CD4-positive, alpha-beta T cell treated with Interleukin-15 for 4 hours (primary cell): ENCODE measurements around the gene ITPK1.

Experiments
- DNase-seq: peaks from one replicate; pipeline ENCODE4 v3.0.0-alpha.2; 2020; ENCODE audit warnings: low spot score

ITPK1 gene

DNA sequence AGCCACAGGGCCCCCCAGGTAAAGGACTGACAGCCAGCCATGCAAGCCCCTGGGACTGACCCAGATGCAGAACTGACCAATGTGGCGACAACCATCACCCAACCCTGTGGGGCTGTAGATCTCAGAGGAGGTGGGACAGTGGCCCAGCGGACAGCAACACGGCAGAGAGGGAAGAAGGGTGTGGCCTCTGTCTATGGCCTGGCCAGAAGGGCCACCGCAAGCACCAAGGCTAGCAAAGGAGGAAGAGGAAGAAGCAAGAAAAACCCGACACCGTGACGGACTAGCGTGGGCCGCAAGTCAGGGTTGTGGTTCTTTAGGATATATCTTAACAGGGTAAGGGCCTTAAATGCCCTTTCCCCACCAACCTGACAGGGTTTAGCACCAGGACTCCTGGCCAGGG is 71.2 kb downstream of the ITPK1 start:
- no peak for DNase-seq

DNA sequence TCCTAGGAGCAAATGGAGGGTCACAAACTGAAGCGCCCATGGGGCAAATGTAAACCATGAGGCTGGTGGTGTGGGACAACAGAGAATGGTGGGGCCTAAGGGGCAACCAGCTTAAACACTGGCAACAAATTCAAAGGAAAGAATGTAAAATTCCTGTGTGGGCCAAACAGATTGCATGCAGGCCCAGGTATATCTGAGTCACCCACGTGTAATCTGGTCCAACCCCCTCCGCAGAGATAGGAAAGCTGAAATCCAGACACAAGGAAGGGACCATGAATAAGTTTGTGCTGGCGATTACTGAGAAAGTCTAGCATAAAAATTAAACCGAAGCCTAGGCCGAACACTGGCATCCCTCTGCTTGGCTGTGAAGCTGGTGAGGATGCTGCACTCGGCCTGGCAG is 71.6 kb downstream of the ITPK1 start:
- no peak for DNase-seq

DNA sequence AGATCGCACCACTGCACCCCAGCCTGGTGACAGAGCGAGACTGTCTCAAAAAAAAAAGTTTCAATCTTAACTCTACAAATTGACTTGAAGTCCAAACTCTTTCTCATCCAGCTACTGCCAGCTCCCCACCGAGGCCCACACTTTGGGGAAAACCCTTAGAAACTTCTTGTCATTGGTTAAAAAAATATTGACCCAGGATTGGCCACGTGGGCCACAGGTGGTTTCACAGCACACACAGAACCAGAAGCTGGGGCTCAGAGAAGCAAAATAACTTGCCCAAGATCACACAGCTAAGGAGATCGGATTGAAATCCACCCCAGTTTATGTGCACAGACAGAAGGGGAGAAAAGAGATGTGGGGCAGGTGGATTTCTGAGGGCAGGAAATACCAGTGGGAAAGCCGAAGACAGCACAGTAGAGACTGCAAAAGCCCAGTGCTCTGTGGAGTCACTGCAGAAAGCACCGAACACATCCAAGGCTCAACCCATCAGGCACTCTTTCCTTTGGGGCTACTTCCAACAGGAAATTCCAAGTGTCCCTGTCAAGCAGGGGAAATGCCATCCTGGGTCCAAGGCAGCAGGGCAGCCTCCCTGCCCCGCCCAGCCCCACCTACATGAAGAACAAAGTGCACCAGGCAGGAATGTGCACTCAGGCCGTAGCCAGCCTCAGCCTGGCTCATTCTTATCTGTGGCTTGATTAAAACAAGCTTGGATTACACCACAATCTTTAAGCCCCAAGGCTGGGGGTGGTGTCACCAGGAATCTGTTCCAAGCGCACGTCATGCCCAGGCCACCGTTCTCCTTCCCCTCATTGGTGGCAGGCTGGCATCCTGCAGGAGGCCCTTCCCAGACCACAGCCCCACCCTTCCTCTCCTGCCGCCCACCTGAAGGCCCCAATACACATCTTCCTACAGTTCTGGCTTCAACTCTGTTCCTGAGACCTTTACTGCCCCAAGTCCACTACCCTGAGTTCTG is 72.5 kb downstream of the ITPK1 start:
- no peak for DNase-seq

DNA sequence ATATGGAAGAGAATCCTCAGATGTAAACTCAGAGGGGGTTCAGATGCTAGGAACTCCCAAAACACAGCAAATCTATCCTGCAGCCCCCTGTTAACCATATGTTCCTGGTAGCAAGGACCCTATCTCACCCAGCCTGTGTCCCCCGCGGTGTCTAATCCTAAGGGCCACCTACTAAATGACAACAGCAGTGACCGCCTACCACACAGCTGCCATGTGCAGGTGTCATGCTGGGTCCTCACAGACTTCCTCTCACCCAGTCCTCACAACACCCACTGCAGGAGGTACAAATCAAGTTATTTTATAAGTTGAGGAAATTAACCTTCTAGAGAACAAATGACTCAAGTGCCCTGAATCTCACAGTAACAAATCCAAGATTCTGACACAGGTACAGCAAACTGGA is 73.9 kb downstream of the ITPK1 start:
- DNase-seq = no peak

DNA sequence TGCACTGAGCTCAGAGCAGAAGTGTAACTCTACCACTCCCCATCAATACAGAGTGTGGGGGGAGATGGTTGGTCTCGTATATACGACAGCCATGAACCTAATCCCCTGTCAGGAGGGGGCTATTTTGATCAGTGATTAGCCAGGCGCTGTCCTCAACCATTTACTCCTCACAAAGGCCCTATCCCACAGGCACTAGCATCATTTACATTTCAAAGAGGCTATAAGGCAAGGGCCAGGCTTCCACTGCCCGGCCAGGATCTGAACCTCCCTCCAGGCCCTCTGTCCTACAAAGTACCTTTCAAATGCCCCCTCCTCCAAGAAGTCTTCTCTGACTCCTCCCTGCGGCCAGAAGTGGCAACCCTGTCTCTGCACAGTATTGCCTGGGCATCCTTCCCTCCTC is 74.7 kb downstream of the ITPK1 start:
- DNase-seq = no peak

DNA sequence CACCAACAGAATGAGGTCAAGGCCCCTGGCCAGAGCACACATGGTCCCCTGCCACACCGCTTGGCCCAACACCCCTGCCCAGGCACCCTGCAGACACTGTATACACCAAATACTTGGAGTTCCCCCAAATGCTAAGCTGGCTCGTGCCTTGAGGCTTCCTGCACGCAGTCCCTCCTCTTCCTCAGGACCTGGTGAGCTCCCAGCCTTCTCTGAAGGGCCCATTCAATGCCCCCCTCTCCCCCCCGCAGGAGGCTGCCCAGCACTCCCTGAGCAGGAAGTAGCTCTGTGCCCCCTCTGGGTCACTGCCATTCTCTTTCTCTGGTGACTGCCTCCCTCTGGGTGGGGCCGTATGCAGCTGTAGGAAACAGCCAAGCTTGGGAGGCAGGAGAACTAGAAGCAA is 75.3 kb downstream of the ITPK1 start:
- DNase-seq = no peak

DNA sequence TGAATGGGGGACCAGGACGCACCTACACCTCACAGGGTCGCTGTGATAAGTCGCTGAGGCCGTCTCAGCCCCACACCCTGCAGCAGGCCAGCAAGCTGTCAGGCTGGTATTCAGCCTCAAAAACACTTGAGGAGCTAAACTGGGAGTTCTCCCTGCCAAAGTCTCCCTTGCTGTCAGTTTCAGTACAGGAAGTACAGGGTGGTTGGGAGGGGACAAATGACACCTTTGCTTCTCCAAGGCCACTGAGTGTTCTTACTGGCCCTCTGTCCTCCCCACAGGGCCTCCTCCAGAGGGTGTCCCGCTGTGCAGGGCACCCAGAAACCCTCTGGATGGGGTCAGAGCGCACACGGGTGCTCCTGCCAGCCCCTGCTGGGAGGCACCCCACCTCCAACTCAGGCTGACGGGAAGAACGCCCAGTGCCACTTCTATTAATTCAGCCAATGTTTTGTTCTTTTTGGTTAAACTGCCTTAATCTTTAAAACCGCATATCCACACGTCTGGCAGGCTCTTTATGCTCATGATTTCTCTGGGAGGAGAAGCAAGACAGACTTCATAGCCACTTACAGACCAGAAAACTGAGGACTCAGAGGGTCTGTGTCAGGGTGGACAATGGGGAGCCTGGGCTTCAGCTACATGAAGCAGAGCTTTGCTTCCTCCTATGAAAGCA is 75.9 kb downstream of the ITPK1 start:
- no peak for DNase-seq

DNA sequence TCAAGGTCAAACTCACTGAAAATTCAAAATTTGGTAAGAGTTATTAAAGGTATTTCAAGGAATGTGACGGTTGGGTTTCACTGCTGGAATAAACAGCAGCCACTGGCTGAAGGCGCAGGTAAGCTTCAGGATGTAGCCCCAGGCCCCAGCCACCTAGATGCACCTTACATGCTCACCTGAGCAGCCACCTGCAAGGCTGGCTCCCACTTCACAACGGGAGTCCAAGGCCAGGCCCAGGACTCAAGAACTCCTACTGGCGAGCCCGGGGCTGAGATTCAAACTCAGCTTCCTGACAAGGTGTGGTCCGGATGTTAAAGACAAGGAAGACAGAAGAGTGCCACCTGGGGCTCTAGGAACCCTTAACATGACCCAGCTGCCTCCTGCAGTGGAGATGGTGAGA is 78.4 kb downstream of the ITPK1 start:
- DNase-seq = no peak

DNA sequence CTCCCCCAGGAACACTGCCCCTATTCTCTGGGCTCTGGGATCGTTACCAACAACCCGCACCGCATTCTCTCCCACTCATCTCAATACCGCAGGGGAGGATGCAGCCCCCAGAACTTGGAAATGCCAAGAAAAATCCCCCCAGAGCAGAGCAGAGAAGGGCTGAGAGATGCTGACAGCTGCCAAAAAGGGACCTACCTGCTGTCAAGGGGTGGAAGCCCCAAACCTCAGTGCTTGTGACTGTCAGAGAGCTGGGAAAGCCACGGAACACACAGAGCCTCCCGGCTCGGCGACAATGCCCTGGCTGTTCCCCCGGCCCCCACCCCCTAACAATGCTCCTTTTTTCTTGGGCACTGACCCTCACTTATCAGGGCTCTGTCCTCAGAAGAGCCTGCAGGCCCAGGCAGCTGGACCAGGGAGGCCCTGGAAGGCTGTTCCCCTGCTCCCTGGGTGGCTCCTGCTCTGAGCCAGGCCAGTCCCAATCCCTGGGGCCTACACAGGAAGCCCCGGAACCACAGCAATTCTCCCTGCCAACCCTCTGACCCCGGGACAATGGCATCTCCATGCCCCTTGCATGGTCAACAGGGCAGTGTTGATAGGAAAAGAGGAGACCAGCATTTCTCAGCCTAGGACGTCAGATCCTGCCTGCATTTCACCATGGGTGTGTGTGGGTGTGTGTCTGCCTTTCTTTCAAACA is 78.9 kb downstream of the ITPK1 start:
- DNase-seq = no peak

DNA sequence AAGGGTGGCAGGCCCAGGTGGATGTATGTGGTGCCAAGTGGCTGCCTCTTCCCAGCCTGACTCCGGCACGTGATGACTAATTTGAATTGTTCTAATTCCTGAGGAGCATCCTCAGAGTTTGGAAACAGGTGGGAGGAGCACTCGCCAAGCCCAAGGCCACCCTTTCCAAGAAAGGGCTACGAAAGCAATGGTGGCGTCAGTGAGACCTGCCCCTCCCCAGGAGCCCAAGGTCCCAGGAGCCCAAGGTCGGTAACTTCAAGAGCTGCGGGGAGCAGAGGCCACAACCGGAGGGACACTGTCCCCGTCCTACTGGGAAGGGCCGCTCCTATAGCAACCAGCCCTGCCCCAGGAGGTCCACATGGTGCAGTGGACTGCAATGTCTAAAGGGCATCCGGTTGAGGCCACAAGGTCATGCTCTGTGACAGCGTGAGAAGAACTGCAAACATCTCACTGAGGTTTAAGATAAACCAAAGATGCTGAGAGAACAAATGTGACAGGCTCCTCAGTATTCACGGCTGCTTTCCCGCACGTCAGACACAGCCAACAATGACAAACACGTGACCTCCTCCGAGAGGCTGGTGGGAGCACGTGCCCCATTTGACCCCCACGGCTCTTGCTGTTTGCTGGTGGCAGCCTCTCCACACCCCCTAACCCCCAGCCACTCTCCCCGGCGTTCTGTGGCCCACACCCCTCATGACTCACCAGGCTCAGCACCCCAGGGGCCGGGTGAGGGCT is 79.6 kb downstream of the ITPK1 start:
- no peak for DNase-seq

DNA sequence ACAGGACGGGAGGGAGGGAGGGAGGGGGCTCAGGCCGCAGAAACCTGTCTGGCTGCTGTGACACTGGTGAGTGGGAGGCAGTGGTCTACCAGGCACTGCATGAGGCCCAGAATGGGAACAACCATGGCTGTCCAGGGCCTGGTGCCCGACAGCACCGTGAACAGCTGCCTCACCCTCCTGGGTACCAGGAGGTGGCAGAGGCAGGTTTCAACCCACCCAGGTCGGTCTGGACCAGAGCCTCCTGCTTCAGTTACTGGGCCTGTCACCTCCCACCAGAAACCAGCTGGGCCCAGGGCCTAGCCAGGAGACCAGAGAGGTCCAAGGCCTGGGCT is 80.2 kb downstream of the ITPK1 start:
- no peak for DNase-seq

DNA sequence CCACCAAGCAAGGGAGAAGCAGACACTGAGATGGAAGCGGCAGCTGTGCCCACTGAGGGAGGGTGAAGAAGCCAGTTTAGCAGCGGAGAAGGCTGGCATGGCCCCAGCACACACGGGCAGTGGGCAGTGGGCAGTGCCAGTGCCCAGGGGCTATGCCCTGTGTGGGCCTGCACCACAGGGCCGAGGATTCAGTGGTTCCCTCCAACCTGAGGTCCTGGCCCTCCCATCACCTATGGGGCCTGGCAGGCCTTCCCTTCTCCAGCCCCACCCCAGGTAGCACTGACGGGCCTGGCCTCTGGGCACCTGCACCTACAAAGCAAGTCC is 81.1 kb downstream of the ITPK1 start:
- no peak for DNase-seq

DNA sequence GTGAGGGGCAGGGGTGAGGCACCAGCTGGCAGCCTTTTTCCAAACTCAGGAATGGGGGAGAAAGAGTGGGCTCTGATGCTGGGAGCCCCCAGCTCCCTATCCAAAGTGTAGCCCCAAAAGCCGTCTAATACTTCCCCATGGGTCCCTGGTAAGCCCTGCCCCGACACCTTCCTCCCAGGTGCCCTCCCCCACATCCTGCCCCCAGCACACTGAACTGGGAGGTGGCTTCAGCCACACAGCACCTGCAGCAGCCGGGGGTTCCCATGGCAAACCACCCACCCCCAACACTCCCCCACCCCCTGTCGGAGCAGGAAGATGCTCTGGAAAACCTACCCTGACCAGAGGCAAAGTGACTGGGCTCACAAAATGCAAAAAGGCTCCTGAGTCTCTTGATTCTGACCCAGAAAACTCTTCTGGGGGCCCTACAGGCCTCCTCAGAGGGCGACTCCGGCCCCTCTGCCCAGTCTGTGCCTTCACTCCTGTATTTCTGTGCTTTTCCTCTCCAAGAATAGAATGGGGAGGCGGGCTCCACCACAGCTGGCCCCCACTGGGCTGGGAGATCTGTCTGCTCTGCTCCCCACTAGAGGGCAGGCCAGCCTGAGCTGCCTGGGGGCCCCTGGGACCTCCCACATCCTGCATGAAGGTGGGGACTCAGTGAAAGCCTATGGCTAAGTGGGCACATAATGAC is 81.6 kb downstream of the ITPK1 start:
- DNase-seq = peak; percentile 28

DNA sequence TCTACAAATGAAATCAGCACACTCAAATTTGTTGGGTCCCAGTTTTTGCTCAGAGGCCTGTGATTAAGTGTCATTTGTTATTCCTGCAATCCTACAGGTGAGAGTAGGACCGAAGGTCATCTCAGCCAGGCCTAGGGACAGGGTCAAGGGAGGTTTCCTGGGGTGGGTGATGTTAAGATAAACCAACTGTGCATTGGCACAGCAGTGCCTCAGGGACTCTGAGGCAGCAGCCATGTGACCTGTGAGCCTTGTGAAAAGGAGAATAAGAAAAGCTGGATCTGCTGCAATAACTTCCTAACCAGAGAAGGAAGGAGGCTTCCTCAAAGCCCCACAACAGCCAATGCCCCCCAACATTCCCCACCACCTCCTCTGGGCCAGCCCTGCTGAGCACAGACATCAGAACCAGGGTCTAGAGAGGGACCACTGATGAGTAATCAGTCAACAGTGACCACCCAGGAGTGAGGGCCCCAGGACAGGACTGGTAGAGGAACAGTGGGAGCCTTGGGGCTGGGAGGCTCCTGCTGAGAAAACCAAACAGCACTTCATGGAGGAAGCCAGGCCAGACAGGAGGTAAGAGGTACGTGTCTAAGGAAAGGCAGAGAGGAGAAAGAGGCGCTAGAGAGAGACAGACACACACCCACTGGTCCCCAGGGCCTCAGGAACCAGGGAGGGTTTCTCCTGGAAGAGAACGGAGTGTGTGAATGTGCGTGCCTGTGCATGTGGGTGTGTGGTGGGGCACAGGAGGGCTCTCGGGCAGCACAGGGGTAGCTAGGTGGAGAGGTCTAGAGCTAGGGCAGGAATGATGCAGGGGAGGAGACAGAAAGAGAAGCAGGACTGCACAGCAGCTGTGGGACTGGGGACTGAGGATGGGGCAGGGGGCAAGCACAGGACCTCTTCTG is 82.4 kb downstream of the ITPK1 start:
- no peak for DNase-seq

DNA sequence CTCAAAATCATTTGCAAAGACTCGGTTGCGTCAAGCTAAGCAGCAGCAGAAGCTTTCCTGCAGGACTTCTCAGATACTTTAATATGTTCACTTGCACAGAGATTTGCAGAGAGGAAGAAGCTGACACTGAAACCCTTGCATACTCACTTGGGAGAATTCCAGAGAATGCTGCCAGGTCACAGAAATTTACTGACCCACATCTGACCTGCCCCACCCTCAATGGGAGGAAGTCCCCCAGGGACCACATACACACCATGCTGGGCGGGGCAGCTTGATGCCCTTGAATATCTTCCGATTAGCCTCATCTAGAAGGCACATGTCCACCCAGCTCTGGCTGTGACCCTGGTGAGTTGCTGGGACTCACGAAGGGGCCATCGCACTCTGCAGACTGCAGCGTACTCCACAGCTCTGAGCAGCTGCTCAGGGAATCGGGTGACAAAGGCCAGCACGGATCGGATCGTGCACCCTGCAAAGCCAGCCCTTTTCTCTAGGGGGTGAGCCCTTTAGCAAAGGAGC is 83.2 kb downstream of the ITPK1 start:
- no peak for DNase-seq

DNA sequence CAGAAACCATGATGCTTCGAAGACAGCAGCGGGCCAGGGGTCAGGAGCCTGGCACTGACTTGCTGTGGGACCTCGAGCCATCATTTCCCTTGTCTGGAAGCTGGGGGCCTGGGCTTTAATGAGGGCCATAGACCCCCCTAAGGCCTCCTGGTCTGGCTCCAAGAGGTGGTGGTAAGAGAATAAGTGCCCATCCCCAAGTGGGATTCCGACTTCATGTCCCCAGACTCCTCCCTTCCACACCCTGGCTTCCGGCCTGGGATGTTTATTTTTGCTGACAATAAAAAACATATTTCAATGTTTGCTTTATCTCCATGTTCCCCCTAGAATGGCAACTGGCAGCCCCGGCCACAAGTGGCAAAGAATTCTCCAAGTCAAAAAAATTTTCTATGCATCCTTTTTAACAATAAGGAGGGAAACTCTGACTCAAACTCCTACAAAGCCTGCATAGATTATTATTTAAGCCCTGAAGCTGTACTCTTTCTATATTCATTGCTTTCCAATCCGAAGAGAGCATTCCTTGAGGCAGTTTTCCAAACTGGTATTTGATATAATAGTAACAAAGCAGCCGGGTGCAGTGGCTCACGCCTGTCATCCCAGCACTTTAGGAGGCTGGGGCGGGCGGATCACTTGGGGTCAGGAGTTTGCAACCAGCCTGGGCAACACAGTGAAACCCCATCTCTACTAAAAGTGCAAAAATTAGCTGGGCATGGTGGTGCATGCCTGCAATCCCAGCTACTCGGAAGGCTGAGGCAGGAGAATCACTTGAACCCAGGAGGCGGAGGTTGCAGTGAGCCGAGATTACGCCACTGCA is 84.0 kb downstream of the ITPK1 start:
- no peak for DNase-seq

DNA sequence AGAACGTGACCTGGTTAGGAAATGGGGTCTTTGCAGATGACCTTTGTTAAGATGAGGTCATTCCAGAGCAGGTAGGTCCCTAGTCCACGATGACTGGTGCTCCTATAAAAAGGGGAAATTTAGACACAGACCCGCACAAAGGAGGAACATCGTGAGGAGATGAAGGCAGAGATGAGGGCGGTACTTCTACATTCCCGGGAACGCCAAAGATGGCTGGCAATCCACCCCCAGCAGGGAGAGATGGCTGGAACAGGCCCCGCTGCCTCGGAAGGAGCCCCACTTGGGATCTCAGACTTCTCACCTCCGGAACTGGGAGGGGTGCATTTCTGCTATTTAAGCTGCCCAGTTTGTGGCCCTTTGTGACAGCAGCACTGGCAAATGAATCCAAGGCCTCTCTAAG is 85.0 kb downstream of the ITPK1 start:
- no peak for DNase-seq

DNA sequence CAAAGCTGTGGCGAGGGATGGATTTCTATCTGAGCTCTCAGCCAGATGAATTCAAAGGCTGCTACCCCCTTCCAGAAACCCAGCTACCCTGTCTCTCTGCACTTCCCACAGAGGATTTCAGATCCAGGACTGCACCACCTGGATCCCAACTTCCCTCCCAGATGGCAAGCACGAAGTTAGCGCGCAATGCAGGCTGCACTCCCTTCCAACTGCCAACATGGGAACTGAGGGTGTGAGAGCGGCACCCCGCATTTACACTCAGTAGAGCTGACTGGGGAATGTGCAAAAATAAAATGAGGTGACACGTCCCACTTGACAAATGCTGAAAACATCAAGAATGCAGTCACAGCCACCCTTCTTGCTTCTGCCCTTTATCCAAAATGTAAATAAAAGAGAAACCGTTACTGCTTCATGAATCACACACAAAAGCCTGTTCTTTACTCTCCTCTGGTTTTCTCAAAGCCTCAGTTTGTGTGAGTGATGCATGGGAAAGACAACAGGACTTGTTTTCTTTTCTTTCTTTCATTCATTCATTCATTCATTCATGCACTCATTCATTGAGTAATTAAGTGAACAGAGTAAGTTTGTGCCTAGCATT is 85.7 kb downstream of the ITPK1 start:
- no peak for DNase-seq

DNA sequence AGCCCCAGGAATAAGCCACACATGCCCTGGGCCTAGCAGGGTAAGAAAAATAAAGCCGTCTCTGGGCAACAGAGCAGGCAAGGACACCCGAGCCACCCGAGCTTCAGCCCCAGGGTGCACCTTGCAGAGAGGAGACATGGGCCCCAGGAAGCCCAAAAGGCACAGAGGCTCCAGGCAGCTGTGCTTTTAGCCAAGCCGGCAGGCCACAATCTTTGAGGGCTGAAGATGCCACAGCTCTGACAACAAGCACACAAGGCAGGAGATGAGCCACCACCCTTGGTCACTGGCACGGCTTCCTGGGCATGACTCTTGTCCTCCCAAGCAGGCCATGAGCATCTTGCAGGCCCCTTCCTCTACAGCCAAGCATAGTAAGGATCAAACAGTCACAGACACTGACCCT is 86.3 kb downstream of the ITPK1 start:
- no peak for DNase-seq
